ENCODE measurements around the gene EARS2. TPM values are rescaled to one million over a fixed set of nuclear protein-coding genes. Genes with fewer than 3 reads are reported as not detected.

EARS2 gene
- total RNA-seq, 4 donors from 2014 or later = 13.8 to 37.4 (median 28.0) TPM

DNA sequence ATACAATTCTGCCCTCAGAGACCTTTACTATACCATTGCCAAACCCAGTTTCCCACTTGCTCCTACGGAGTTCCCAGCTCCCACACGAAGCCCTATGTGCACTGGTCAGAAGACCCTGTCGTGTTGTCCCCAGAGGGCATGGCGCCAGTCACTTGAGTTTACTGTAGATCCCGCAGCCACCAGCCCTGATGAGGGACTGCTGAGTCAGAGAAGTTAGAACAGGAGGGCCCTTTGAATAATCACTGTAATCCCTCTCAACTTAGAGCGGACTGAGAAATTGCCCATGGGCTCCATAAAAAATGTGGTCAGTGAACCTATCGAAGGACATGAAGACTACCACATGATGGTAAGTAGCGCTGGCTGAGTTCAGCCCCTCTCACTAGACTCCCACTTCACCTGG, 9.6 kb upstream of the EARS2 start:
- TF ChIP-seq POLR2A (IDR thresholded peaks at IDR 0.05) = no peak
- TF ChIP-seq, protein P1, sequence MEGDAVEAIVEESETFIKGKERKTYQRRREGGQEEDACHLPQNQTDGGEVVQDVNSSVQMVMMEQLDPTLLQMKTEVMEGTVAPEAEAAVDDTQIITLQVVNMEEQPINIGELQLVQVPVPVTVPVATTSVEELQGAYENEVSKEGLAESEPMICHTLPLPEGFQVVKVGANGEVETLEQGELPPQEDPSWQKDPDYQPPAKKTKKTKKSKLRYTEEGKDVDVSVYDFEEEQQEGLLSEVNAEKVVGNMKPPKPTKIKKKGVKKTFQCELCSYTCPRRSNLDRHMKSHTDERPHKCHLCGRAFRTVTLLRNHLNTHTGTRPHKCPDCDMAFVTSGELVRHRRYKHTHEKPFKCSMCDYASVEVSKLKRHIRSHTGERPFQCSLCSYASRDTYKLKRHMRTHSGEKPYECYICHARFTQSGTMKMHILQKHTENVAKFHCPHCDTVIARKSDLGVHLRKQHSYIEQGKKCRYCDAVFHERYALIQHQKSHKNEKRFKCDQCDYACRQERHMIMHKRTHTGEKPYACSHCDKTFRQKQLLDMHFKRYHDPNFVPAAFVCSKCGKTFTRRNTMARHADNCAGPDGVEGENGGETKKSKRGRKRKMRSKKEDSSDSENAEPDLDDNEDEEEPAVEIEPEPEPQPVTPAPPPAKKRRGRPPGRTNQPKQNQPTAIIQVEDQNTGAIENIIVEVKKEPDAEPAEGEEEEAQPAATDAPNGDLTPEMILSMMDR (IDR thresholded peaks at IDR 0.05) = no peak
- no peak overlapping the region for H3K4me3 ChIP-seq
- DNase-seq = no peak
- H3K36me3 ChIP-seq = peaks cover 0 to 94% (median 0%) of the 10 kb centered on the region in 3 donors
- H3K4me1 ChIP-seq = peaks cover 0 to 3% (median 0%) of the 10 kb centered on the region in 4 donors
- no peaks in the 10 kb centered on the region for H3K27me3 ChIP-seq
- no peak overlapping the region for H3K27ac ChIP-seq
- no peaks in the 10 kb centered on the region for H3K9me3 ChIP-seq

DNA sequence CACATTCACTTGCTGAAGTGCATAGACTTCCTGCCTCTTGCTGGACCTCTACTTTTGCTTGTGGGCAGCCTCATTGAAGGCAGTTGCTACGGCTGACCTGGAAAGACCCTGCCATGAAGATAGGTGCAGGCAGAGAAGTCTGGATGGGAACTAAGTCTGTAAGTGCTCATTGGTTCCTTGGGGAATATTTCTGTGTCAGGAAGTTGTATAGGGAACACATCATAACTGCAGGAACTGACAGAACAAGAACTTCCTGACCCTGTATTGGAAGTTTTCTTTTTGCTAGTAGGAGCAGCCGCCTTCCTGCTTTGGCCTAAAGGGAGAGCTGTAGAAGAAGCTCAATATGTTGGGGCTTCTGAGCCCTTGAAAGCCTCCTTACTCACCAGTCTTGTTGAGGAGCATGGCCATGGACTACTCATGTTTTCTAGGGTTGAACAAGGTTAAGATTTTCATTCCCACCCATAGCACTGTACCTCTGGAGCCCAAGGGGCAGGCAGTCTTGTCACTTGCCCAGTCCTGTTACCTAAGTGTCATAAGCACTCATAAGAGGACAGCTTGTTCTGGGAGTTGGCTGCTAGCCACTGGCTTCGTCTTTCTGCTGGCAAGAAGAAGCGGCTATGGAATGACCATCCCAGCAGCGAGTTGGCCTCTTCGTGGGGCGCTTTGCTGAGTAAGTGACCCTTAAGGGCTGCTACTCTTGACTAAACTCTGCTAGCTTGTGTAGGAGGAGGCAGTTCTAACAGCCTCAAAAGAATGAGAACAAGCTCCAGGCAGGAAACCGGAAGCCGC, 7.6 kb upstream of the EARS2 start:
- no peaks in the 10 kb centered on the region for H3K27me3 ChIP-seq
- H3K36me3 ChIP-seq = peaks cover 0 to 88% (median 0%) of the 10 kb centered on the region in 3 donors
- H3K27ac ChIP-seq = no peak overlapping the region
- no peaks in the 10 kb centered on the region for H3K4me1 ChIP-seq
- TF ChIP-seq, protein P1 (IDR thresholded peaks at IDR 0.05) = no peak
- TF ChIP-seq POLR2A (IDR thresholded peaks at IDR 0.05) = no peak
- H3K9me3 ChIP-seq = no peaks in the 10 kb centered on the region
- DNase-seq = no peak
- H3K4me3 ChIP-seq = no peak overlapping the region

DNA sequence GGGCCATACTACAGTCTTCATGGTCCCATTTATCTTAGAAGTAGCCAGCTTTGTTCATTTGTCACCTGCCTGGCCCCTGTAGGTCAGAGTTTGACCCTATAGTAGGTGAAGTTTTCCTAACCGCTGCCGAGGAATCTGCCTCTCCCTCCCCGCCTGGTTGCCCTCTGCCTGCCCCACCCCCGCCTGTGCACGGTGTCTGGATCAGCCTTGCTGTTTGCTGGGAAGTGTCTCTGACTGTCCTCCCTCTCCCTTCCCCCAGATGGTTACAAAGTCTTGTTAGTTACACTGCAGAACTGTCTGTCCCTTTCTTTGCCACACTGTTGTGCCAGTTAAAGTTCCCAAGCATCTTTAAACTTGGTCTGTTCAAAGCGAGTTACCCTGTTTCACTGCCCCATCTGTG, 6.0 kb upstream of the EARS2 start:
- peaks cover 0 to 81% (median 0%) of the 10 kb centered on the region in 3 donors for H3K36me3 ChIP-seq
- no peak for DNase-seq
- H3K9me3 ChIP-seq = no peaks in the 10 kb centered on the region
- H3K27ac ChIP-seq = no peak overlapping the region
- peaks cover 0 to 13% (median 0%) of the 10 kb centered on the region in 4 donors for H3K4me1 ChIP-seq
- no peaks in the 10 kb centered on the region for H3K27me3 ChIP-seq
- TF ChIP-seq, protein P1 (IDR thresholded peaks at IDR 0.05) = no peak
- no peak overlapping the region for H3K4me3 ChIP-seq

DNA sequence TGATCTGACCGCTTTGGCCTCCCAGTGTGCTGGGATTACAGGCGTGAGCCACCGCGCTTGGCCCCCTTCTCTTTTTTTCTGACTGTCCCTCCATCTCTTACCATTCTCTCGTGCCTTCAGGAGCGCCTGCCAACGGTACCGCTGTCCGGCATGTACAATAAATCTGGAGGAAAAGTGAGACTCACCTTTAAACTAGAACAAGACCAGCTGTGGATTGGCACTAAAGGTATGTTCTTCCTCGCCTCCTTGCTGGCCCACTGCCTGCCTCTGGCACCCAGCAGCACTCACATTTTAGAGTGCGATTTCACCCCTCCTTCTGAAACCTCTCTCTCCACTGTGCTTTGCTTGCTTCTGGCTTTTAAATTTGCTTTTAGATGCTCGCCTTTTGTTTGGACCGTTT, 5.4 kb upstream of the EARS2 start:
- peaks cover 0 to 74% (median 0%) of the 10 kb centered on the region in 3 donors for H3K36me3 ChIP-seq
- H3K4me1 ChIP-seq = peaks cover 0 to 14% (median 0%) of the 10 kb centered on the region in 4 donors
- no peak for DNase-seq
- H3K4me3 ChIP-seq = no peak overlapping the region
- H3K9me3 ChIP-seq = no peaks in the 10 kb centered on the region
- no peaks in the 10 kb centered on the region for H3K27me3 ChIP-seq
- TF ChIP-seq, protein P1 (IDR thresholded peaks at IDR 0.05) = no peak
- TF ChIP-seq POLR2A (IDR thresholded peaks at IDR 0.05) = no peak
- no peak overlapping the region for H3K27ac ChIP-seq

DNA sequence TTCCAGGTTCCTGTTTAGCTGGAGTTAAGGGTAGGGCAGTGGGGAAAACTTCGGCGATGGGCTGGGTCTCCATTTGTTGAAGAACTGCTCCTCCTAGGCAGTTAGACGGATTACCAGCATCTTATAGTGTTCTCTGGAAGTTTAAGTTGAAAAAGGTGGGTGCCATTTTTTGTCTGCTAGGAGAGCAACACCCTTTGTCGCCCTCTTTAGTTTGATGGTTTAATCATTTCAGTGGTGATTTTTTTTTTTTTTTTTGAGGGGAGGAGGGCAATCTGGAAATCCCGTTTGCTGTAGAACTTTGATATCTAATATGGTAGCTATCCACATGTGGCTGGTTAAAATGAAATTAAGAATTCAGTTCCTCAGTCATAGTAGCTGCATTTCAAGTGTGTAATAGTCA, 4.4 kb upstream of the EARS2 start:
- no peak for DNase-seq
- peaks cover 0 to 65% (median 0%) of the 10 kb centered on the region in 3 donors for H3K36me3 ChIP-seq
- no peak overlapping the region for H3K27ac ChIP-seq
- H3K9me3 ChIP-seq = no peaks in the 10 kb centered on the region
- peaks cover 0 to 18% (median 0%) of the 10 kb centered on the region in 4 donors for H3K4me1 ChIP-seq
- no peak overlapping the region for H3K4me3 ChIP-seq
- H3K27me3 ChIP-seq = no peaks in the 10 kb centered on the region
- no peak for TF ChIP-seq POLR2A (IDR thresholded peaks at IDR 0.05)
- TF ChIP-seq, protein P1 (IDR thresholded peaks at IDR 0.05) = no peak
